OCI-LY7 (cell line): Measurements from ENCODE around the gene GAS1. TPM values are rescaled to one million over a fixed set of nuclear protein-coding genes. Genes with fewer than 3 reads are reported as not detected.
A peak's percentile ranks its signal among the peaks of the same experiment; 100 is the strongest.

Source experiments
- BruUV-seq: library from RNA; stranded (reverse); fragments of 400-500 nt; replicated peaks from 2 replicates; lab custom pipeline; 2021; lab: Mats Ljungman, UMichigan
- CTCF ChIA-PET: fragments of 300-600 bp; sonication (Branson Sonifier 250); formaldehyde crosslinking; loops from one replicate; lab custom pipeline; 2022; ENCODE audit warnings: antibody characterized with exemption; ENCODE audit not compliant: unreplicated experiment; lab: Charles Lee
- POLR2A ChIA-PET: fragments of 300-600 bp; sonication (Branson Sonifier 250); formaldehyde crosslinking; loops from one replicate; lab custom pipeline; 2022; ENCODE audit warnings: antibody characterized with exemption; lab: Charles Lee
- DNase-seq: peaks from one replicate; pipeline ENCODE4 v3.0.0-alpha.2; 2015; ENCODE audit warnings: low spot score
- H2AFZ ChIP-seq: fragments of 200-600 bp; sonication (generic), shearing (Covaris generic); 2 replicates; pipeline ENCODE4 v1.6.1; 2014; ENCODE audit warnings: mild to moderate bottlenecking, antibody characterized with exemption, low read length, moderate library complexity
- H3K27ac ChIP-seq: fragments of 200-600 bp; sonication (generic); 2 replicates; pipeline ENCODE4 v1.5.1; 2014; ENCODE audit warnings: mixed run types, low read depth, mild to moderate bottlenecking, moderate library complexity, low read length, inconsistent platforms; ENCODE audit not compliant: poor library complexity, severe bottlenecking
- H3K36me3 ChIP-seq: fragments of 200-600 bp; sonication (generic); 2 replicates; pipeline ENCODE4 v1.6.1; 2014; ENCODE audit warnings: mild to moderate bottlenecking, antibody characterized with exemption, low read length, moderate library complexity, mixed read lengths; ENCODE audit not compliant: insufficient read depth
- H3K4me1 ChIP-seq: fragments of 200-600 bp; sonication (generic); 2 replicates; pipeline ENCODE4 v1.5.1; 2014; ENCODE audit warnings: mild to moderate bottlenecking, low read length; ENCODE audit not compliant: insufficient read depth, poor library complexity, severe bottlenecking
- H3K4me2 ChIP-seq: fragments of 200-600 bp; sonication (generic); 2 replicates; pipeline ENCODE4 v1.6.1; 2014; ENCODE audit warnings: mild to moderate bottlenecking, low read length
- H3K4me3 ChIP-seq: fragments of 200-600 bp; sonication (generic); 2 replicates; pipeline ENCODE4 v1.5.1; 2014; ENCODE audit warnings: mild to moderate bottlenecking, low read depth, low read length; ENCODE audit not compliant: poor library complexity, severe bottlenecking
- H3K79me2 ChIP-seq: fragments of 200-600 bp; sonication (generic); 2 replicates; pipeline ENCODE4 v1.6.1; 2016; ENCODE audit warnings: low read depth, mild to moderate bottlenecking, low read length, moderate library complexity, mixed read lengths; ENCODE audit not compliant: insufficient read depth
- H3K9me2 ChIP-seq: fragments of 200-600 bp; sonication (generic); 2 replicates; pipeline ENCODE4 v1.6.1; 2016; ENCODE audit warnings: mild to moderate bottlenecking, low read length, mixed read lengths; ENCODE audit not compliant: insufficient read depth
- H3K9me3 ChIP-seq: fragments of 200-600 bp; sonication (generic); 2 replicates; pipeline ENCODE4 v1.6.1; 2014; ENCODE audit warnings: mild to moderate bottlenecking, mixed run types, low read length, mixed read lengths
- H4K20me1 ChIP-seq: fragments of 200-600 bp; sonication (generic); 2 replicates; pipeline ENCODE4 v1.6.1; 2014; ENCODE audit warnings: mild to moderate bottlenecking, antibody characterized with exemption, low read length, moderate library complexity, mixed read lengths; ENCODE audit not compliant: insufficient read depth
- CTCF ChIP-seq: fragments of 200-600 bp; sonication (generic); conservative IDR thresholded peaks from 2 replicates; pipeline ENCODE4 v1.5.1; 2014; ENCODE audit warnings: mild to moderate bottlenecking, antibody characterized with exemption, low read length, moderate library complexity, mixed read lengths
- EZH2phosphoT487 ChIP-seq: fragments of 200-600 bp; sonication (generic); IDR thresholded peaks from 2 replicates; pipeline ENCODE4 v1.6.1; 2018; ENCODE audit warnings: low read depth, borderline replicate concordance, mild to moderate bottlenecking, mixed run types, antibody characterized with exemption, low read length, moderate library complexity, mixed read lengths
- intact Hi-C: fragments of 100-400 bp; cut with micrococcal nuclease; formaldehyde crosslinking; loops from one replicate; pipeline ENCODE4 v1.10.0; 2022; ENCODE audit not compliant: unreplicated experiment
- total RNA-seq, 2 experiments: library from RNA; depleted of rRNA in 1 of 2; stranded (reverse); fragments of >200 nt in 1 of 2; shearing (Covaris generic) in 1 of 2; gene quantifications; 2 replicates each; pipeline ENCODE4 v1.2.3, GENCODE V29; 2014 to 2022

Gene GAS1
- total RNA-seq, 2 experiments from 2014 or later: not detected

DNA sequence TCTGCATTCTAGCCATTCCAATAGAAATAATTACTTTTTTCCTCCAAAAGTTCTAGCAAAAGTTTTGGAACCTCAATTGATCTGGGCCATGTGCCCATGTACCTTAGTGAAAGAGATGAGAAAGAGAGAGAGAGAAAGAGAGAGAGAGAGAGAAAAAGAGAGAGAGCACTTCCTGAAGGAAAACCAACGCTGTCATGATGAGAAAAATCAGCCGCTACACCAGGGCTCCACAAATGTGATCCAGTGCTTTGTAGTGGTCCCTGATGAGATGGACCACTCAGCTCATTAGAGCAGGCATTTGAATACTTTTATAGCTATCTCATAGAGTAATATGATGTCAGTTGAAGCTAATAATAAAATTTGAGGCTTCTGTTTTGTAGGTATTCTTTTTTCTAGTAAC is 7.7 kb upstream of the GAS1 start:
- no peaks in the 10 kb centered on the region for H3K4me1 ChIP-seq
- ChIA-PET CTCF (no interaction called here), POLR2A (no interaction called here)
- no peak overlapping the region for H3K4me2 ChIP-seq
- no peaks in the 10 kb centered on the region for H4K20me1 ChIP-seq
- TF ChIP-seq CTCF (no peak), EZH2phosphoT487 (no peak)
- H3K27ac ChIP-seq: no peak overlapping the region
- H3K4me3 ChIP-seq: no peak overlapping the region
- BruUV-seq: no TSS peak
- no peak overlapping the region for H2AFZ ChIP-seq
- no peak for DNase-seq
- no peaks in the 10 kb centered on the region for H3K9me3 ChIP-seq
- H3K36me3 ChIP-seq: no peaks in the 10 kb centered on the region
- intact Hi-C loops: no loop called here
- no peaks in the 10 kb centered on the region for H3K79me2 ChIP-seq
- H3K9me2 ChIP-seq: no peaks in the 10 kb centered on the region

DNA sequence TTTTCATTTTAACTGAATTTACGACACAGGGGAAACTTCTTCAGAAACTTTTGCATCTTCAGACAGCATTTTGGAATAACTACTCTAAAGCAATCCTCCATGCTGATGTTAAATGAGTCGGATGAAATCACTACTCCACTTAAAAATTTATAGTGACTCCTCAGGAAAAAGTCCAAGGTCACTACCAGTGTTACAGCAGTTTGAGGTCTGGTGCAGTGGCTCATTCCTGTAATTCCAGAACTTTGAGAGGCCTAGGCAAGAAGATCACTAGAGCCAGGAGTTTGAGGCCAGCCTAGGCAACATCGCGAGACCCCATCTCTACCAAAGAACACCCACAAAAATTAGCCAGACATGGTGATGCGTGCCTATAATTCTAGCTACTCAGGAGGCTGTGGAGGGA is 5.9 kb upstream of the GAS1 start:
- no peaks in the 10 kb centered on the region for H4K20me1 ChIP-seq
- peaks cover under 1% of the 10 kb centered on the region for H3K4me1 ChIP-seq
- ChIA-PET CTCF (no interaction called here), POLR2A (interaction anchor here (1.5 kb wide), 1 partner anchor 10 kb away, joined by 4 read pairs; no protein-coding TSS in a partner anchor)
- no peak overlapping the region for H2AFZ ChIP-seq
- H3K9me2 ChIP-seq: no peaks in the 10 kb centered on the region
- intact Hi-C loops: no loop called here
- H3K9me3 ChIP-seq: no peaks in the 10 kb centered on the region
- no peaks in the 10 kb centered on the region for H3K36me3 ChIP-seq
- no peak for DNase-seq
- H3K79me2 ChIP-seq: no peaks in the 10 kb centered on the region
- TF ChIP-seq CTCF (no peak), EZH2phosphoT487 (no peak)
- BruUV-seq: no TSS peak
- no peak overlapping the region for H3K4me3 ChIP-seq
- no peak overlapping the region for H3K27ac ChIP-seq
- H3K4me2 ChIP-seq: no peak overlapping the region

GRCh38 chr9:86948074-86948929 is 996 bp upstream of the GAS1 start:
- H4K20me1 ChIP-seq: no peaks in the 10 kb centered on the region
- TF ChIP-seq EZH2phosphoT487: no peak
- peak; percentile 76 for TF ChIP-seq CTCF
- H3K9me2 ChIP-seq: no peaks in the 10 kb centered on the region
- peaks cover 4% of the 10 kb centered on the region for H3K4me1 ChIP-seq
- ChIA-PET POLR2A (interaction anchor here (0.7 to 1.1 kb wide), 2 partner anchors 10 to 314 kb away, joined by 3 read pairs; no protein-coding TSS in a partner anchor), CTCF (no interaction called here)
- H3K79me2 ChIP-seq: no peaks in the 10 kb centered on the region
- H3K27ac ChIP-seq: no peak overlapping the region
- no peaks in the 10 kb centered on the region for H3K9me3 ChIP-seq
- no peaks in the 10 kb centered on the region for H3K36me3 ChIP-seq
- peak overlapping the region; percentile 70 for H3K4me3 ChIP-seq
- peak overlapping the region; percentile 95 for H3K4me2 ChIP-seq
- intact Hi-C loops: no loop called here
- peak overlapping the region; percentile 64 for H2AFZ ChIP-seq
- DNase-seq: peak; percentile 72
- no TSS peak for BruUV-seq
